ENCODE measurements around the gene TANGO6.

TANGO6 gene

GRCh38 chr16:68948230-68948910 lies 105.0 kb downstream of the TANGO6 start:
- in situ Hi-C loops (cut with HindIII; ENCODE audit: low sequenced_read_pairs): no loop called here
- DNase-seq (ENCODE audit: low read depth, low spot score): no peak

GRCh38 chr16:68951991-68952877 lies 108.9 kb downstream of the TANGO6 start:
- no peak for TF ChIP-seq CTCF (IDR thresholded peaks at IDR 0.05; ENCODE audit: low read depth, low read length)
- peak; percentile 18 for DNase-seq (ENCODE audit: low read depth, low spot score)
- in situ Hi-C loops (cut with HindIII; ENCODE audit: low sequenced_read_pairs): no loop called here
- H3K4me3 ChIP-seq (ENCODE audit: low read depth, low read length): no peak overlapping the region

More at GRCh38 chr16:68948230-68948910, 105.0 kb downstream of the TANGO6 start:
- no peak for TF ChIP-seq CTCF (IDR thresholded peaks at IDR 0.05; ENCODE audit: low read depth, low read length)
- H3K4me3 ChIP-seq (ENCODE audit: low read depth, low read length): no peak overlapping the region

- DNase-seq (ENCODE audit: low read depth, low spot score): no peak
- no peak for TF ChIP-seq CTCF (IDR thresholded peaks at IDR 0.05; ENCODE audit: low read depth, low read length)
- H3K4me3 ChIP-seq (ENCODE audit: low read depth, low read length): no peak overlapping the region
- in situ Hi-C loops (cut with HindIII; ENCODE audit: low sequenced_read_pairs): no loop called here
Observed at GRCh38 chr16:68954911-68955635, 111.7 kb downstream of the TANGO6 start.

GRCh38 chr16:68960910-68961309 lies 117.6 kb downstream of the TANGO6 start:
- TF ChIP-seq CTCF (IDR thresholded peaks at IDR 0.05; ENCODE audit: low read depth, low read length): no peak
- H3K4me3 ChIP-seq (ENCODE audit: low read depth, low read length): no peak overlapping the region
- in situ Hi-C loops (cut with HindIII; ENCODE audit: low sequenced_read_pairs): no loop called here
- DNase-seq (ENCODE audit: low read depth, low spot score): no peak

GRCh38 chr16:68961778-68962402 lies 118.6 kb downstream of the TANGO6 start:
- TF ChIP-seq CTCF (IDR thresholded peaks at IDR 0.05; ENCODE audit: low read depth, low read length): no peak
- no peak for DNase-seq (ENCODE audit: low read depth, low spot score)
- in situ Hi-C loops (cut with HindIII; ENCODE audit: low sequenced_read_pairs): no loop called here
- no peak overlapping the region for H3K4me3 ChIP-seq (ENCODE audit: low read depth, low read length)

- H3K4me3 ChIP-seq (ENCODE audit: low read depth, low read length): no peak overlapping the region
- no peak for DNase-seq (ENCODE audit: low read depth, low spot score)
- in situ Hi-C loops (cut with HindIII; ENCODE audit: low sequenced_read_pairs): no loop called here
- no peak for TF ChIP-seq CTCF (IDR thresholded peaks at IDR 0.05; ENCODE audit: low read depth, low read length)
Observed at GRCh38 chr16:68969338-68969737, 126.0 kb downstream of the TANGO6 start.

Data from astrocyte of the spinal cord (primary cell).